ENCODE data around the gene LRFN4. TPM values are rescaled to one million over a fixed set of nuclear protein-coding genes. Genes with fewer than 3 reads are reported as not detected.

LRFN4 gene
- total RNA-seq, 3 donors from 2014 or later, result 20.3 to 29.1 (median 27.8) TPM

GRCh38 chr11:66854231-66854661, 2.6 kb upstream of the LRFN4 start:
- ATAC-seq, result no peak
- no peak overlapping the region for H3K4me3 ChIP-seq
- no peaks in the 10 kb centered on the region for H3K36me3 ChIP-seq (ENCODE audit: low read depth)
- peak in 1 of 3 donors; percentile 47 for DNase-seq
- TF ChIP-seq CTCF (IDR thresholded peaks at IDR 0.05), result no peak
- H3K4me1 ChIP-seq (ENCODE audit: low read depth), result peaks cover 6% of the 10 kb centered on the region
- no peaks in the 10 kb centered on the region for H3K9me3 ChIP-seq
- intact Hi-C loops (cut with DNase I, micrococcal nuclease), result no loop called here

- no peaks in the 10 kb centered on the region for H3K36me3 ChIP-seq (ENCODE audit: low read depth)
- H3K4me3 ChIP-seq, result no peak overlapping the region
- DNase-seq (peak in 1 of 3 donors; percentile 53), ATAC-seq (no peak)
- H3K9me3 ChIP-seq, result no peaks in the 10 kb centered on the region
- peaks cover 9% of the 10 kb centered on the region for H3K4me1 ChIP-seq (ENCODE audit: low read depth)
- no peak for TF ChIP-seq CTCF (IDR thresholded peaks at IDR 0.05)
- intact Hi-C loops (cut with DNase I, micrococcal nuclease), result no loop called here
These were observed 2.1 kb upstream of the LRFN4 start for GRCh38 chr11:66854729-66855211.

GRCh38 chr11:66855574-66856495, 1.0 kb upstream of the LRFN4 start:
- peak; percentile 91 for ATAC-seq
- Histone ChIP-seq H3K36me3 (ENCODE audit: low read depth) (no peaks in the 10 kb centered on the region), H3K4me1 (ENCODE audit: low read depth) (peaks cover 9% of the 10 kb centered on the region), H3K9me3 (no peaks in the 10 kb centered on the region), H3K4me3 (peak overlapping the region; percentile 33)
- DNase-seq, result peak; percentile 95 to 98 (median 97)
- intact Hi-C loops (cut with DNase I, micrococcal nuclease), result no loop called here
- TF ChIP-seq CTCF (IDR thresholded peaks at IDR 0.05), result no peak

- intact Hi-C loops (cut with DNase I, micrococcal nuclease), result no loop called here
- Histone ChIP-seq H3K4me3 (peak overlapping the region; percentile 26), H3K36me3 (ENCODE audit: low read depth) (no peaks in the 10 kb centered on the region), H3K4me1 (ENCODE audit: low read depth) (peaks cover 9% of the 10 kb centered on the region), H3K9me3 (no peaks in the 10 kb centered on the region)
- DNase-seq, result peak in 1 of 3 donors; percentile 59
- no peak for TF ChIP-seq CTCF (IDR thresholded peaks at IDR 0.05)
- no peak for ATAC-seq
These were observed 516 bp downstream of the LRFN4 start for GRCh38 chr11:66857234-66857926.

- Histone ChIP-seq H3K9me3 (no peaks in the 10 kb centered on the region), H3K4me3 (no peak overlapping the region), H3K36me3 (ENCODE audit: low read depth) (no peaks in the 10 kb centered on the region), H3K4me1 (ENCODE audit: low read depth) (peaks cover 9% of the 10 kb centered on the region)
- no peak for ATAC-seq
- TF ChIP-seq CTCF (IDR thresholded peaks at IDR 0.05), result no peak
- no peak for DNase-seq
- intact Hi-C loops (cut with DNase I, micrococcal nuclease), result no loop called here
These were observed 992 bp downstream of the LRFN4 start for GRCh38 chr11:66857927-66858185.
